GM23338 (cell line): ENCODE measurements around the gene PABPC1L. TPM values are rescaled to one million over a fixed set of nuclear protein-coding genes. Genes with fewer than 3 reads are reported as not detected.

Experiments used
- ATAC-seq: fragments of 200-7000 bp; cut with Tn5 transposase; 3 replicates; pipeline ENCODE4 v1.9.1; 2020
- DNase-seq: peaks from one replicate; pipeline ENCODE4 v3.0.0-alpha.2; 2015; ENCODE audit warnings: low spot score
- H2AFZ ChIP-seq: fragments of 200-600 bp; sonication (generic); 2 replicates; pipeline ENCODE4 v1.8.0; 2016; ENCODE audit warnings: antibody characterized with exemption, mild to moderate bottlenecking, moderate library complexity
- H3F3A ChIP-seq: fragments of 200-600 bp; sonication (generic); replicated peaks from 2 replicates; pipeline ENCODE4 v1.8.0; 2017; ENCODE audit warnings: antibody characterized with exemption, mixed run types, low read depth
- H3K27ac ChIP-seq: fragments of 200-600 bp; sonication (generic); 2 replicates; pipeline ENCODE4 v1.6.1; 2016; ENCODE audit warnings: low read depth
- H3K27me3 ChIP-seq: fragments of 200-600 bp; sonication (generic); 2 replicates; pipeline ENCODE4 v1.8.0; 2016; ENCODE audit warnings: mild to moderate bottlenecking, mixed run types, moderate library complexity; ENCODE audit not compliant: insufficient read depth
- H3K36me3 ChIP-seq: fragments of 200-600 bp; sonication (generic); 2 replicates; pipeline ENCODE4 v1.8.0; 2016; ENCODE audit warnings: mild to moderate bottlenecking; ENCODE audit not compliant: insufficient read depth
- H3K4me1 ChIP-seq: fragments of 200-600 bp; sonication (generic); 2 replicates; pipeline ENCODE4 v1.8.0; 2016; ENCODE audit warnings: mild to moderate bottlenecking, moderate library complexity; ENCODE audit not compliant: insufficient read depth
- H3K4me2 ChIP-seq: fragments of 200-600 bp; sonication (generic); 2 replicates; pipeline ENCODE4 v1.7.1; 2017; ENCODE audit warnings: mixed run types
- H3K4me3 ChIP-seq: fragments of 200-600 bp; sonication (generic); 2 replicates; pipeline ENCODE4 v1.6.1; 2016; ENCODE audit warnings: mixed run types
- H3K79me2 ChIP-seq: fragments of 200-600 bp; sonication (generic); replicated peaks from 2 replicates; pipeline ENCODE4 v1.8.0; 2017; ENCODE audit warnings: mild to moderate bottlenecking; ENCODE audit not compliant: insufficient read depth
- H3K9me2 ChIP-seq: fragments of 200-600 bp; sonication (generic); 2 replicates; pipeline ENCODE4 v1.8.0; 2017; ENCODE audit not compliant: insufficient read depth
- H4K20me1 ChIP-seq: fragments of 200-600 bp; sonication (generic); replicated peaks from 2 replicates; pipeline ENCODE4 v1.8.0; 2017; ENCODE audit warnings: mild to moderate bottlenecking; ENCODE audit not compliant: insufficient read depth
- H3K27ac Mint-ChIP-seq: 2 replicates; pipeline ENCODE4 v1.8.0; 2020; ENCODE audit warnings: inconsistent platforms, mild to moderate bottlenecking, moderate library complexity, mixed read lengths
- H3K27me3 Mint-ChIP-seq: 3 replicates; pipeline ENCODE4 v1.8.0; 2022; ENCODE audit warnings: low read depth, mild to moderate bottlenecking, moderate library complexity, mixed read lengths, inconsistent platforms; ENCODE audit not compliant: insufficient read depth, poor library complexity
- H3K36me3 Mint-ChIP-seq: 3 replicates; pipeline ENCODE4 v1.8.0; 2021; ENCODE audit warnings: low read depth, mild to moderate bottlenecking, inconsistent platforms, moderate library complexity, mixed read lengths
- H3K4me1 Mint-ChIP-seq: 3 replicates; pipeline ENCODE4 v1.8.0; 2020; ENCODE audit warnings: mild to moderate bottlenecking, inconsistent platforms, mixed read lengths
- H3K4me3 Mint-ChIP-seq: 3 replicates; pipeline ENCODE4 v1.8.0; 2021; ENCODE audit warnings: moderate library complexity, mild to moderate bottlenecking, inconsistent platforms, mixed read lengths
- H3K9me3 Mint-ChIP-seq: 3 replicates; pipeline ENCODE4 v1.8.0; 2020; ENCODE audit warnings: moderate library complexity, mild to moderate bottlenecking, inconsistent platforms, mixed read lengths
- CREB1 ChIP-seq: fragments of 250-450 bp; sonication (Bioruptor Pico); IDR thresholded peaks from 2 replicates; pipeline ENCODE4 v1.5.0; 2020; ENCODE audit warnings: low read depth, mild to moderate bottlenecking, moderate library complexity
- CTCF ChIP-seq, 2 experiments: fragments of 200-600 bp in 1 of 2; sonication (generic) in 1 of 2; conservative IDR thresholded peaks; 2 replicates each; pipeline versions ENCODE4 v1.5.1 to v1.6.1; 2016 to 2017; ENCODE audit warnings: antibody characterized with exemption in 2 of 2, low read depth in 2 of 2, mild to moderate bottlenecking in 2 of 2, moderate library complexity in 1 of 2
- ETS1 ChIP-seq: IDR thresholded peaks from 2 replicates; pipeline ENCODE4 v1.6.1; 2016; ENCODE audit warnings: antibody characterized with exemption
- EZH2 ChIP-seq: fragments of 200-600 bp; sonication (generic); IDR thresholded peaks from one replicate; pipeline ENCODE4 v1.8.0; 2017; ENCODE audit warnings: antibody characterized with exemption, mild to moderate bottlenecking, low read depth; ENCODE audit not compliant: unreplicated experiment
- EZH2phosphoT487 ChIP-seq: fragments of 200-600 bp; sonication (generic); IDR thresholded peaks from one replicate; pipeline ENCODE4 v1.8.1; 2018; ENCODE audit warnings: antibody characterized with exemption; ENCODE audit not compliant: unreplicated experiment
- JUNB ChIP-seq: IDR thresholded peaks from one replicate; pipeline ENCODE4 v1.6.1; 2016; ENCODE audit warnings: antibody characterized with exemption; ENCODE audit not compliant: unreplicated experiment
- NANOG ChIP-seq: IDR thresholded peaks from 2 replicates; pipeline ENCODE4 v1.6.1; 2016; ENCODE audit warnings: antibody characterized with exemption, borderline replicate concordance
- POLR2AphosphoS5 ChIP-seq: IDR thresholded peaks from 2 replicates; pipeline ENCODE4 v1.6.1; 2016; ENCODE audit warnings: antibody characterized with exemption, low read depth
- REST ChIP-seq: IDR thresholded peaks from one replicate; pipeline ENCODE4 v1.6.1; 2018; ENCODE audit warnings: antibody characterized with exemption; ENCODE audit not compliant: unreplicated experiment
- STAT1 ChIP-seq: IDR thresholded peaks from one replicate; pipeline ENCODE4 v1.6.1; 2016; ENCODE audit warnings: antibody characterized with exemption; ENCODE audit not compliant: unreplicated experiment
- ZNF114 ChIP-seq: fragments of 250-450 bp; sonication (Bioruptor Pico); IDR thresholded peaks from 2 replicates; pipeline ENCODE4 v1.5.0; 2020; ENCODE audit warnings: mild to moderate bottlenecking, moderate library complexity
- ZNF331 ChIP-seq: fragments of 250-450 bp; sonication (Bioruptor Pico); IDR thresholded peaks from 2 replicates; pipeline ENCODE4 v1.5.0; 2020; ENCODE audit warnings: low read depth, mild to moderate bottlenecking, moderate library complexity
- polyA plus RNA-seq: library from polyadenylated mRNA; unstranded; fragments of >200 nt; fragmentation: Nextera tagmentation; extraction: Ambion mirVana; gene quantifications from 2 replicates; pipeline ENCODE4 v1.2.1, GENCODE V29; 2016
- total RNA-seq: library from RNA; depleted of rRNA; stranded (reverse); fragments of >200 nt; shearing (Covaris generic); gene quantifications from 2 replicates; pipeline ENCODE4 v1.2.3, GENCODE V29; 2014

The PABPC1L gene
- total and polyA plus RNA-seq, 2 experiments from 2014 or later, result 44.4 to 49.1 TPM

- TF ChIP-seq CTCF (conservative IDR thresholded peaks at IDR 0.05; ENCODE audit: low read depth in 2 of 2), result no peak
- no peak for TF ChIP-seq POLR2AphosphoS5
- no peak for TF ChIP-seq JUNB
- no peak for TF ChIP-seq ETS1
- TF ChIP-seq ZNF114 (CRISPR knock-in tag), result no peak
- no peak for TF ChIP-seq REST
- TF ChIP-seq ZNF331 (CRISPR knock-in tag), result no peak
- no peak for TF ChIP-seq NANOG
These were observed 8.5 kb downstream of the PABPC1L start (continued) for GRCh38 chr20:44918342-44918741.

GRCh38 chr20:44918761-44919160 lies 8.9 kb downstream of the PABPC1L start:
- Histone ChIP-seq H3K4me2 (no peak overlapping the region), H2AFZ (no peak overlapping the region), H3K4me1 (no peaks in the 10 kb centered on the region), H3K79me2 (no peaks in the 10 kb centered on the region; the same call in 1 of the 2 replicates), H4K20me1 (peaks cover 8% of the 10 kb centered on the region; the same call in 1 of the 2 replicates), H3K36me3 (peaks cover 24% of the 10 kb centered on the region), H3K27me3 (no peaks in the 10 kb centered on the region), H3K9me2 (no peaks in the 10 kb centered on the region), H3K4me3 (no peak overlapping the region), H3F3A (no peaks in the 10 kb centered on the region), H3K27ac (no peak overlapping the region)
- H3K9me3 Mint-ChIP-seq, result no peaks in the 10 kb centered on the region; the same call in 2 of the 3 replicates
- no peaks in the 10 kb centered on the region; the same call in 2 of the 3 replicates for H3K4me1 Mint-ChIP-seq
- H3K36me3 Mint-ChIP-seq, result peaks cover 66% of the 10 kb centered on the region
- H3K4me3 Mint-ChIP-seq, result no peak overlapping the region
- ATAC-seq (no peak), DNase-seq (no peak)
- H3K27ac Mint-ChIP-seq, result no peak overlapping the region
- no peaks in the 10 kb centered on the region for H3K27me3 Mint-ChIP-seq
- no peak for TF ChIP-seq JUNB
- TF ChIP-seq REST, result no peak
- TF ChIP-seq ETS1, result no peak
- no peak for TF ChIP-seq CREB1 (CRISPR knock-in tag)
- TF ChIP-seq EZH2, result no peak
- no peak for TF ChIP-seq ZNF331 (CRISPR knock-in tag)
- TF ChIP-seq POLR2AphosphoS5, result no peak
- no peak for TF ChIP-seq STAT1
- TF ChIP-seq EZH2phosphoT487, result no peak
- no peak for TF ChIP-seq CTCF (conservative IDR thresholded peaks at IDR 0.05; ENCODE audit: low read depth in 2 of 2)
